ENCODE measurements around the gene PLPP1.

Gene PLPP1

DNA sequence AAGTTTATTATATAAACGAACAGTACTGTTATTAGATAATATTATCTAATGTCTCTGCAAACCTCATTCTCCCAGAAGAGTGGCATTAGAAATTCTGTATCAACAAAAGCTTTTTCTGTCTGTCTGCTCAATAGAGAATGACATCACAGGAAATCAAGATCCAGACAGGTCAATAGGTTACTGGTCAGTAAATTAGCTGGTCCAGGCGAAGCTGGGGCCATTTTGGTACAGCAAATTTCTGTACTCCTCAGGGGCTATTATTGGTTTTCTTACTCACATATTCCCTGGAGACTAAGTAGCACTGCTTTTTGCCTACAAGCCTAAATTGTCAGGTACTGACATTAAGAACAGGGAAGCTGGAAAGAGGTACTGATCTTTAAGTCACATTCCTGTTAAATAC lies 80.5 kb downstream of the PLPP1 start:
- FAIRE-seq: no peak

DNA sequence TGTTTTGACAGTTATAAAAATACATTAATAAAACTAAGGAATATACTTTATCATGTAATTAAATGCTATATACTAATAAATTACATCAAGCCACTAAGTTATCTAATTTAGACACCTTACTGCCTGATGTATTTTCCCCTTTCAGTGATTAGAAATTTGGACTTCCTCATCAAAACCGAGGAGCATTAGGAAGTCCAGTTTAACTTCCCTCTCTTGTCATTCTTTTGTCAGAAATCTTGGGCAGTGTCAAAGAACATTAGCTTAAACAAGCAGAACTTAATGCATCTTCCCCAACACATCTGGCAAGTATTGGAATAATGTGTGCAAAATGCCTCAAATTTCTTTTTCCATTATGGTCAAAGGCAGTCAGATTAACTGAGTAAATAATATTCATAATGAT lies 81.6 kb downstream of the PLPP1 start:
- FAIRE-seq (no peak), DNase-seq (ENCODE audit: insufficient read length, low spot score) (no peak)

More for the DNA sequence above, 80.5 kb downstream of the PLPP1 start:
- DNase-seq (ENCODE audit: insufficient read length, low spot score): no peak

DNA sequence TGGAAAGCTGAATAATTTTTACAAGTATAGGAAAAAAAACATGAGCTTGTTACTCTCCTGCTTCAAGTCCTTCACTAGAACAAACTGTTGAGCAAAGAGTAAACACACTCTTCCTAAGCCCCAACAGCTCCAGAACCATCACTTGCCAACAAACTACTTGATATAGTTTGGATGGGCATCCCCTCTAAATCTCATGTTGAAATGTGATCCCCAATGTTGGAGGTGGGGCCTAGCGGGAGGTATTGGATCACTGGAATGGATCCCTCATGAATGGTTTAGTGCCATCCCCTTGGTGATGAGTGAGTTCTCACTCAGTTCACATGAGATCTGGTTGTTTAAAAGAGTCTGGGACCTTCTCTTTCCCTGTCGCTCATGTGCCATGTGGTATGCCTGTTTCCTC lies 82.8 kb downstream of the PLPP1 start:
- FAIRE-seq (no peak), DNase-seq (ENCODE audit: insufficient read length, low spot score) (no peak)

DNA sequence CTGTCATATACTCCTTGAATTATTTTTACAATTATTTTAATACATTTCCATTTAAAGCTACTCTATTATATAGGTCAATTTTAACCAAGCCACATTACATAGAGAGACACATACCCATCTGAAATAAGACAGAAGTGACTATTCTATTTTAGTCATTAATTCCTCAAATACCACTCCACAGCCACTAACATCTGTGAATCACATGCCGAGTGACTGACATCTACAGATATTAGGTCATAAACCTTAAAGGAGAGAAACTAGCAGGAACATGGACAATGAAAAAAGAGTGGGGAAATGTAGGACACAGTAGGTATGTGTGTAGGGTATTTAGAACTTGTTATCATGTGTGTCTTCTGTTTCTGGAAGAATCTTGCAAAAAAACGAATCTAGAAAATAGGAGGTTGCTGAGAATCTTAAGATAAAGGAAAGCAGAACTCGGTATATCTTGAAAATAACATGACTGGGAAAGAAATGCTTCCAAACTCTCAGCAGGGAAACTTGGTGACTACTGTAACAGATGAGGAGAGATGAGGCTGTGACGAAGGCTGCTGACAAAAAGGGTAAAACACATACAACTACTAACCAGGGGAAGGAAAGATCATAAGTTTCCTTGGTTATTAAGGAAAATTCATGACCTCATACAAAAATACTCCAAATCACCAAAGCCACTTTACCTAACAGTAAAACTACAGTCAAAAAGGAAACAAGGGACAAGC lies 84.6 kb downstream of the PLPP1 start:
- FAIRE-seq (no peak), DNase-seq (ENCODE audit: insufficient read length, low spot score) (no peak)

DNA sequence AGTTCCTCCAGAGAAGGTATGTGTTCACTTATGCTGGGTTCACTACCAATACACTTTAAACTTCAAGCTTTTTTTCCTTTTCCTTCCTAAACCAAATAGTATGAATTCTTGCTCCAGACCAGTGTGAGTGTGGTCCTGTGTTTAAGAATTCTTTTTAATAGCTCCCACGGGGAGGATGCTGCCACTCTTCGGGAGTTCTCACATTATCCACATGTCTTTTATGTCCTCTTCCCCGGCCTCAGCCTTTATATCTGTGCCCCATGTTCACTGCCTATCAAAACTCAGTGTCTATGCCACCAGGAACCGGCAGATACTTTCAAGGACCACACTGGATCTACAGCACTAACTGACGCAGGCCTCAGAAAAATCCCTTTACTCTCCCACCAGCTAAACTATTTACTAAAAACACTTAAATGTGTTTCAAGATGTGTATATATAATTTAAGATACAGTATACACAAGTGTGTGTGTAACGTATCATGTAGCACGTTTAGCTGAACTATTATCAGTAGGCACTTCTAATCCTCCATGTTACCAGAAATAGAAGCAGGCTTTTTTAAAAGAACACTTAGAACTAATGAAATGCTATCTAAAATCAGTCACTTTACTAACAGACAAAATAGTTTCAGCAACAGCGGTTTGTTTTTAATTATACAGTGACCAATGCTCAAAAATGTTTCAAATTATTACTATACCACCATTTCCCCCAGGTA lies 88.0 kb downstream of the PLPP1 start:
- DNase-seq (ENCODE audit: insufficient read length, low spot score): no peak
- FAIRE-seq: no peak

DNA sequence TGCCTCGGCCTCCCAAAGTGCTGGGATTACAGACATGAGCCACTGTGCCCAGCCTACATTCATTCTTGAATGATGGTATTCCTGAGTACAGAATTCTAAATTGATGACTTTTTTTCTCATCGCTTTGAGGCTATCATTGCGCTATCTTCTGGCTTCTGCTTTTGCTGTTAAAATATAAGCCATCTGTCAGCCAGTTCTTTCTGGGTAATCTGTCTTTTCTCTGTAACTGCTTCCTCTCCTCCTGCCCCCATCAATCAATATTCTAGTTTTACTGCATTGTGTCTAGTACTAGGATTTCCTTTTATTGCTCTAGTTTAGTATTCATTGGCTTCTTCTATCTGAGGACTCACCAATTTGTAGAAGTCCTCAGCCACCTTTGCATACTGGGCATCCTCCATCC lies 89.0 kb downstream of the PLPP1 start:
- no peak for FAIRE-seq
- DNase-seq (ENCODE audit: insufficient read length, low spot score): no peak

DNA sequence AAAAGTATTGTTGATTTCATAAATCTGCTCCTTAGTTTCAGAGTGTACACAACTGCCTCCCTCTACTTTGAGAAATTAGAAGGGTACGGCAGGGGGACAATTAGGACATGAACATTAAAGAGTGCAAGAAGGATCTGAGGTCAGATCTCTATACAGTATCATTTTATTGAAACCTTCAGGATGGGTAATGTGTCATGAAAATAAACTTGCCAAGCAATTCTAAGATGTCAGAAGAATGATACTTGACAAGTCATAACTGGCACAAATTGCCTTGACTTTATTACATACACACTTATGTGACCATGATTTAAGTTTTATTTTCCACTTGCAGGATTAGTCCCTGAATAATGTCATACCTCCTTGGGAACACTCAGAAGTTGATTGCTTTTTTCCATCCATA lies 92.8 kb downstream of the PLPP1 start:
- no peak for FAIRE-seq
- DNase-seq (ENCODE audit: insufficient read length, low spot score): no peak

DNA sequence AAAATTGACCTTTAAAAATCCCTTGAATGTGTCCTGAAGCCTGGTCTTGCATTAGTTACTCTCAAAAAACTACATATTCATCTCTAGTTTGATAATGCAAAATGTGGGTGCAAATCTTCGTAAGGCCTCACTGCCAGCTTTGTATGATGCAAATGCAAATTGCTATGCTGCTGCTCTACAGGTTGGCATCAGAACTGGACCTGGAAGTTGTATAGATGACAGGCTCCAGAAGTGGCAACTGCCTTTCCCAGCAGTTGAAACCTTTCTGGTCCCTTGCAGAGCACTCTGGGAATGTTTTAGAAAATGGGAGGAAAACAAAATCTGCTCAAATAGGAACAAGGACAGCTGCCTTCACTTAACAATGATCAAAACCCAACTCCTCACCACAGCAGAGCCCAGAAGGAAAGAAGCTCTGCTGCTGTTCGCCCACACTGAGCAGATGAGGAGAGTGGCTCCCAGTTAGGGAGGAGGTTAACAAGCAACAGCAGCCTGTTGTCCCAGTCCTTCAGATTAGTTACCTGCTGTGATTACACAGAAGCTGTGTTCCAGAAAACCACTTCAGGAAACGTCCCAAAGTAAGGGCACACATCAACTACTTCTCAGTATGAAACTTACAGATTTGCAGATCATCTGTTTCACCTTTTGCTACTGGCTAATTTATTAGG lies 93.5 kb downstream of the PLPP1 start:
- DNase-seq (ENCODE audit: insufficient read length, low spot score): no peak
- FAIRE-seq: no peak

DNA sequence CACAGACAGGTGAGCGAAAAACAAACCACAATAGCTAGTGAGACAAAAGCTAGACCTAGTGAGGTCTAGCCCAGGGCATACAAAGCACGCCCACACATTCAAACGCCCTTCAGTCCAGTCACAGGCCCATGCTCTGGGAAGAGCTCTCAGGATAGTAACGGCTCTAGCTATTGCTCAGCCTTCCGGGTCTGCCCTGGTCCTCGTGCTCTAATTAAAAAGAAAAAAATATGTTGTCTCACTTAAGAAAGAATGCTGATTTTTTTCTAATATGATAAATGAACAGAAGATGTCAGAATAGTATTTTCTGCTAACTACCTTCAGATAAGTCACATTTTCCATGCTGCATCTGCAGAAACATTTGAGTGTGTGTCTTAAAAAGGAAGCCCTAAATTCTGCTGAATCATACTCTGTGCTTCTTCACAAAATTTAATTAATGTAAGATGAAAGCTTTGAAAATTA lies 94.5 kb downstream of the PLPP1 start:
- no peak for DNase-seq (ENCODE audit: insufficient read length, low spot score)

DNA sequence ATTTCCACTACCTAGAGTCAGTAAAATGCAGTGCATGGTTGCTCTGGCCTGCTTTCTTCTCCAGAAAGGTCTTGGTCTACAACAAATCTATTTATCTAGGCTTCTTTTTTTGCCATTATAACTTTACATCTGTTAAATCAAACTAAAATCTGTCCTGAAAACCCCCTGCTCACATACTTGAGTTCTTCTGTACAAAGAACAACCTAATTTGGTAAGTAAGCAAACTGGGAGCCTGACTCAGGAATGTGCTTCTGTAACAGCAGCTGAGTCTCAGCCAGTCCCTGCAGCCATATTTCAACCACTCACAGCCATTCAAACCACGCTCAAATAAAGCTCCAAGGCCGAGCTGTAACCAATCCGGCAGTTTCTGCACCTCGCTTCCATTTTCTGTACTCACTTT lies 95.8 kb downstream of the PLPP1 start:
- no peak for DNase-seq (ENCODE audit: insufficient read length, low spot score)
- no peak for FAIRE-seq

More for the DNA sequence above, 94.5 kb downstream of the PLPP1 start:
- no peak for FAIRE-seq

DNA sequence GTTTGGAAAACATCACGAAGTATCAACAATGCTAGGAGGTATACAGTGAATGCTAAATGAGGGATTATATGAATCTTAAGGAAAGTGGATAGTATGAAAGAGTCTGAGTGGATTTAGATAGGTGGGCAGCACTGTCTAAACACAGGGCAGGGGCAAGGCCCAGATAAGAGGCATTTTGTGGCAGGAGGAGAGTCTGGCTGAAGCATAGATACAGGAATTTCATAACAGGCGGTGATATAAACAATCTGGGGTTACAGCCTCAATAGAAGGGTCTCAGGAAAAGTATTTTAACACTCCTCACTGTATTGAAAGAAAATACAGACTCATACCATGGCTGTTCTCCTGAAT lies 96.9 kb downstream of the PLPP1 start:
- FAIRE-seq (no peak), DNase-seq (ENCODE audit: insufficient read length, low spot score) (no peak)

DNA sequence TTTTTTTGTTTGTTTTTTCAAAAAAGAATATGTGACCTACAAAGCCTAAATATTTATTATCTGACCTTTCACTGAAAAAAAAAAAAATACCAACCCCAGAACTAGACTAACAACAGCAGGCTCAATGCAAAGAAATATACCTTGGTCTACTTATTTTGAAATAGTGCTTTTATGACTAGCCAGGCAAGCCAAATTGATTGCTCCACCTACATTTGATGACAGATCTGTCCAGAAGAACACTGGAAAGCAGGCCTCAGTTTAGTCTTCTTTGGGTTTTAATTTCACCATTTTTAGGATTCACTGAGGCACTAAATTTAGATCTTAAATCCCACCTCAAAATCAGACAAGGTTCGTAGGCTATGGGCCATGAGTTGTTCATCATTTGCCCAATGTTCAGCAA lies 97.3 kb downstream of the PLPP1 start:
- DNase-seq (ENCODE audit: insufficient read length, low spot score) (no peak), FAIRE-seq (no peak)

DNA sequence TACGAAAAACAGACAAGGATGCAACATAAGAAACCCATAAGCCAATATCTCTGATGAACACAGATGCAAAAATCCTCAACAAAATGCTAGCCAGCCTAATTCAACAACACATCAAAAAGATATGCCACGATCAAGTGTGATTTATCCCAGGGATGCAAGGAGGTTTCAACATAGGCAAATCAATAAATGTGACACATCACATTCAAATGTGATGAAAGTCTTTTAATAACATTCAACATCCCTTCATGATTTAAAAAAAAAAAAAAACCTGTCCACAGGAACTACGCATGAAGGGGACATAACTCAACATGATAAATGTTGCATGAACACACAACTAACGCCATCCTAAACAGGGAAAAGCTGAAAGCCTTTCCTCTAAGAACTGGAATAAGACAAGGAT lies 102.2 kb downstream of the PLPP1 start:
- DNase-seq (ENCODE audit: insufficient read length, low spot score) (no peak), FAIRE-seq (no peak)

DNA sequence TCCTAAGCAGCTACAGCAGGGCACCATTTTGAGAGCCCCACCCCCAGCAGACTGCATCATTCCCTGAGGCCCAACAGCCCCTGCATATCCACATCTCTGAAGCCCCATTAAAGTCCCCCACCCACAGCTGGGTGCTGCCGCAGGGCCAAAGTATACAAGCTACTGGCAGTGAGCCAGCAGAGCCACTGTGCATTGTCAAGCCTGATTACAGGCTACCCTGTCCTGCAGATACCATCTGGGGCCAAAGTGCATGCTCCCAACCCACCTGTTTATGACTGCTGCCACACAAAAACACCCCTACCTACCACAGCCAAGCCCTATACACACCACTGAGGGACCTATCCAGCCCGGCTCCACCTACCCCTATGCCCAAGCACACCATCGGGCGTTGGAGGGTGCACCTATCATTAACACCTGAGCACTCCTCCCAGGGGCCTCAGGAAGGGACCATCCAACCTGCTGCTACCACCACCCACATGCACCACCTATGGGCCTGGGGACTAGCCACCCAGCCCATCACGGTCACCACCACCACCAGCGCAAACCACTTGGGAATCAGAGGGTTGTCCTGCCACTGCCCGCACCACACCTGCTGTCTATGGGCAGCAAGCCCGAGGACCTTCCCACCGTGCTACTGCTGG lies 105.0 kb downstream of the PLPP1 start:
- no peak for DNase-seq (ENCODE audit: insufficient read length, low spot score)
- no peak for FAIRE-seq

DNA sequence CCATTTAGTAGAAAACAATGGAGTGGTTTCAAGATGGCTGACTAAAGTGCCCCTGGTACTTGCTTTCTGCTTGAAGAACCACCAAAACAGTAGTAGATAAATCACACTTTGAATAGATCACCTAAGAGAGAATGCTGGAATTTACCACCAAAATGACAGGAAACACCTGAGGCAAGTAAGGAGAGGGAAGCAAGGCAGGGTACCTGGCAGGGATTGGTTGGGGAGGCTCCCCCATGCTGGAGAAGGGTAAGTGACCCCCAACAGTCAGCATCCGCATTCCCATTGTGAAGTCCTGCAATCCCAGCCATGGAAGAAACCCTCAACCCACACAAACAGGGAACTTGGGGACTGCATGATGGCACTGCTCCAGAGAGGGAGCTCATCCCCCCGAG lies 105.5 kb downstream of the PLPP1 start:
- FAIRE-seq: no peak
- DNase-seq (ENCODE audit: insufficient read length, low spot score): no peak

DNA sequence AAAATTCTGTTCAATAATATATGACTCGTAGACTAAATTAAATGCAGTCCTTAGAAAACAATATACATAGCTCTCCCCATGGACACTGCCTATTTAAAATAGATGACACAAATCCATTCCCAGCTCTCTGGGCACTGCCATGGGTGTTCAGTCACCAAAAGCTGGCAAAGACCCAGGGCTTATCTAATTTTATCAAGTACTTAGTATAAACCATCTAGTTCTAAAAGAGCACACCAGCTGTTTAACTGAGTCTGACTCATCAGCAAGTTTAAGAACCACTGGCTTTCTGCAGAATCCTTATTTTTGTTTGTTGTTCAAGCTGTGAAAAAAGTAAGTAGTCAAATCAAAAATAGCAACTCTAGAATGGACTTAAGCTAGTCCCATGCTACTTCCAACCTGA lies 107.6 kb downstream of the PLPP1 start:
- DNase-seq (ENCODE audit: insufficient read length, low spot score) (no peak), FAIRE-seq (no peak)

DNA sequence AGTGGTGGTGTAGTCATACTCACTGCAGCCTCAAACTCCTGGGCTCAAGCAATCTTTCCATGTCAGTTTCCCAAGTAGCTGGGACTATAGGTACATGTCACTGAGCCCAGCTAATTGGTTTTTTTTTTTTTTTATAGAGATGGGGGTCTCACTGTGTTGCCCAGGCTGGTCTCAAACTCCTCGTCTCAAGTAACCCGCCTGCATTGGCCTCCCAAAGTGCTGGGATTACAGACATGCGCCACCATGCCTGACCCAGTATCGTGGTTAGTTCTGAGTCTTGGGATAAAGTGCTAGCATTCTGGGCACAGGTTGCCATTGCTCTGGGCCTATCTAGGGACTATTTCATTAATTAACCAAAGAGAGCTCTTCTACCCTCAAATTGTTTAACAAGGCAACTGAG lies 108.3 kb downstream of the PLPP1 start:
- FAIRE-seq (no peak), DNase-seq (ENCODE audit: insufficient read length, low spot score) (no peak)

DNA sequence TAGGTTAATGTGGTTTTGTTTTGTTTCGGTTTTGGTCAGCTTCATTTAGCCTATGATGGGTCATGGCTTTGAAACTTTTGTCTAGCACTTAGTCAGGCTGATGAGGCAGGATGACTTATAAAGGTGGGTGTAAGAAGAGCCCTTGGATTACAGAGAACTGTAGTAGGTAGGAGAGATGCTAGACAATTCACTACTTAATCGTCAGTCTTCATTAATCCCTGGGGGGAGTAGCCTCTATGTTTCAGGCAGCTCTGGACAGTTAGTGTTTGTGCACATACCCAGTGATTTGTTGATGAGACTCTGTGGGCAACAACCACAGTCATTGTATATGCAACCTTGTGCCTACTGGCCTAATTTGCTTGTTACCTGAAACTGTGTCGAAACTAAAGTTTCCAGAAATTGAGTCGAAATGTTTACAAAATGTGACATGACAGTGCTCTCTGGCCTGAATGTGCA lies 113.7 kb downstream of the PLPP1 start:
- FAIRE-seq (peak; percentile 89), DNase-seq (ENCODE audit: insufficient read length, low spot score) (peak; percentile 25)

DNA sequence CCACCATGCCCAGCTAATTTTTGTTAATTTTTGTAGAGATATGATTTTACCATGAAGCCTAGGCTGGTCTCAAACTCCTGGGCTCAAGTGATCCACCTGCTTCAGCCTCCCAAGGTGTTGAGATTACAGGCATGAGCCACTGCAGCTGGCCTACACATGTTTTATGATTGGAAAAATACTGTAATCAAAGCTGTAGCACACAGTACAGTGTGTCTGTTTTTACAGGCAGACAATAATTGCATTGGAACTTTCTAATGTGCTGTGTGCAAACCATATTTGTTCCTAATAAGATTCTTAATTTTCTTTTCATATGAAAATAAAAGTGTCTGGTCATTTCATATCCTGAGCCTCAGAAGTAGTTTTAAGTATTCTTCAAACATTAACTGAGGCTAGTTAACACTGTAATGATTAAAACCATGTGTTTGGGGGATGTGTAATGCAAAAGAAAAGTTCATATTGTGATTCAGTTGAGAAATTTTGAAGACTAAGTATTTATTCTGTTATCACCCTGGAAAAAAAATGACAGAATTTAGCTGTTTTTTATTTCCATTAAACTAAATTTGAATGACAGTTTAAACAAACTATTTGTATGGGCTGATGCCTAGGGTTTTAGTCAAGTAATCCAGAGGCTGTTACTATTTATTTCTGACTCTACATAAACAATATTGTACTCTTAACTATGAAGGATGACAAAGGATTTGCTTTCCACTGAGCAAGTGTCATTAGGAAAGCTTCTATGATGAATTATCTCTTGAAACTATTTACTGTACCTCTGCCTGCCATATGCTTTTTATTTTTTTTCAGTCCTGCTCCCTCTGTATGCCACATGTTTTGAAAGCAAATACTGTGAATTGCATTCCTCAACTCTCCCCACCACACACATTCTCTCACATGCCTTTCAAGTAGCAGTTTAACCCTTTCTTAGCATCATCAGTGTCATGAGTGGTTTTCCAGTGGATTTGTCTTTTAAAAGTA lies 115.5 kb downstream of the PLPP1 start:
- no peak for DNase-seq (ENCODE audit: insufficient read length, low spot score)
- FAIRE-seq: no peak

DNA sequence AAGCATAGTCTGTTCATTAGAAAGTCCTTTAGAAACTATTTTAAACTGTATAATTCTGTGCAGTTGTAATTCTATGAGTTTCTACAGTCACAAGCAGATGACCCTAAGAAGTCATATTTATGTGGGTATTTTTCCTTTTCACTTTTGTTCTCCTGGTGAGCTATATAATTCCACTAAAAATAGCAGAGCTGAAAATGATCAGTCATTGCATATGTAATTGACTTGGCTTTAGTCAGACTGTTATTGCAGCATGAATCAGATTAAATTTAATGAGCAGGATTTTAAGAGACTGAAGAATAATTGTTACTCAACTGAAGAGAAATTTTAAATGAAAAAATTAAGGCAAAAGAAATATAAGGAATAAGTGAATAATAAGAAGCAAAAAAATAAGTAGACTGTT lies 118.5 kb downstream of the PLPP1 start:
- FAIRE-seq: no peak
- no peak for DNase-seq (ENCODE audit: insufficient read length, low spot score)
